Measurements from ENCODE around the gene SDK2.
A peak's percentile ranks its signal among the peaks of the same experiment; 100 is the strongest.

SDK2 gene

DNA sequence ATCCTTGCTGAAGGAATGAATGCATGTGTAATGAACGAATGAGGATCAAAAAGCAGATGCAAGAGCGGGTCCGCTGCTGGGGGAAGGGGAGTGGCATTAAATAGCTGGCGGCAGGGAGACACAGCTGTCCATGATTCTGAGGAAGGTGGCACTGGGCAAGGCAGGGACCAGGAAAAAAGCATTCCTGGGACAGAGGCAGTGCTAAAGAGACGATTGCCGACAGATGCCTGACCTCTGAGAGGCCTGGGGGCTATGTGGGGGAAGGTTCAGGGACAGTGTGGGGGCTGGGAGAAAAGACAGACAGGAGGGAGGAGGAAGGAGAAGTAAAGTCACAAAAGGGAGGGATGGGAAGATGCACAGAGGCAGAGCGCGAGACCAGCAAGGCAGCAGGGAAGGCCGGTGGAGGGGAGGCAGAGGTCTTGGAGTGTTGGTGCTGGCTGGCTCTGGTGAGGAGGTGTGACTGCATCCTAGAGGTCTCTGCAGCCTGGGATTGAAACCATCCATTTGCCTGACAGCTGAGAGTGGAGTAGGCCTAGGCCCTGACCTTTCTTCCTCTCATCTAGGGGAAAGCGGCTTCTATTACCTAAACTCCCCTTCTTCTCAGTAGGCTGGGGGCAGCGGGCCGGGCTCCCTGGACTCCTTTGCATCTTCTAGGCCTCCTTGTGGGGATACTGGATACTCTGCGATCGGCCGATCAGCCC is 109.9 kb downstream of the SDK2 start:
- Histone ChIP-seq H3K4me1 (ENCODE audit: control insufficient read depth, insufficient read depth, low read length) (no peaks in the 10 kb centered on the region; the same call in 1 of the 2 replicates), H3K4me3 (ENCODE audit: low read depth, low read length) (no peak overlapping the region), H3K36me3 (ENCODE audit: control insufficient read depth in 2 of 2, insufficient read depth in 1 of 2, low read length in 2 of 2) (no peaks in the 10 kb centered on the region), H3K27ac (ENCODE audit: extremely low read depth, low read depth, low read length) (no peak overlapping the region), H3K9me3 (ENCODE audit: control insufficient read depth, insufficient read depth, low read depth, low read length) (no peaks in the 10 kb centered on the region)
- ChIA-PET POLR2A (no interaction called here), CTCF (interaction anchor here (0.6 kb wide), 1 partner anchor 34 kb away, joined by 3 read pairs; no protein-coding TSS in a partner anchor)
- TF ChIP-seq, protein P1, sequence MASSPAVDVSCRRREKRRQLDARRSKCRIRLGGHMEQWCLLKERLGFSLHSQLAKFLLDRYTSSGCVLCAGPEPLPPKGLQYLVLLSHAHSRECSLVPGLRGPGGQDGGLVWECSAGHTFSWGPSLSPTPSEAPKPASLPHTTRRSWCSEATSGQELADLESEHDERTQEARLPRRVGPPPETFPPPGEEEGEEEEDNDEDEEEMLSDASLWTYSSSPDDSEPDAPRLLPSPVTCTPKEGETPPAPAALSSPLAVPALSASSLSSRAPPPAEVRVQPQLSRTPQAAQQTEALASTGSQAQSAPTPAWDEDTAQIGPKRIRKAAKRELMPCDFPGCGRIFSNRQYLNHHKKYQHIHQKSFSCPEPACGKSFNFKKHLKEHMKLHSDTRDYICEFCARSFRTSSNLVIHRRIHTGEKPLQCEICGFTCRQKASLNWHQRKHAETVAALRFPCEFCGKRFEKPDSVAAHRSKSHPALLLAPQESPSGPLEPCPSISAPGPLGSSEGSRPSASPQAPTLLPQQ (tag by site-specific recombination; IDR thresholded peaks at IDR 0.05), result no peak
- peak; percentile 61 for TF ChIP-seq ZBTB17 (tag by site-specific recombination; IDR thresholded peaks at IDR 0.05)

DNA sequence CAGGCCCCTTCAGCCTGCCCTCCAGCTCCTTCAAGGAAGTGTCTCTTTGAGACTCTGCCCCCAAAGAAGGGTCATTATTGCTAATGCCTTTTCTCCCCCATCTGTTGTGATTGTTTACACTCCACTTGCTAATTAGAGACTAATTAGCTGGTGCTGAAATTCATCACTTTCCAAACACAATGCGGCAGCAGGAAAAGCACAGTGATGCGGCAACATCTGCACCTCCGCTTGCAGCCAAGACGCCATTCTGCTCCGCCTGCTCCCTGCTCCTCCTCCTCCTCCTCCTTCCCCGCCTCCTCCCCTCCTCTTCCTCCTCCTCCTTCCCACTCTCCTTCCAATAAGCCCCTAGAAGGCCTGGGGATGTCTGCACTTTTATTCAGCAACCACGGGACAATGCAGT is 110.5 kb downstream of the SDK2 start:
- Histone ChIP-seq H3K36me3 (ENCODE audit: control insufficient read depth in 2 of 2, insufficient read depth in 1 of 2, low read length in 2 of 2) (no peaks in the 10 kb centered on the region), H3K4me3 (ENCODE audit: low read depth, low read length) (no peak overlapping the region), H3K9me3 (ENCODE audit: control insufficient read depth, insufficient read depth, low read depth, low read length) (no peaks in the 10 kb centered on the region), H3K4me1 (ENCODE audit: control insufficient read depth, insufficient read depth, low read length) (no peaks in the 10 kb centered on the region; the same call in 1 of the 2 replicates), H3K27ac (ENCODE audit: extremely low read depth, low read depth, low read length) (no peak overlapping the region)
- CTCF ChIA-PET, result interaction anchor here (0.6 kb wide), 1 partner anchor 34 kb away, joined by 3 read pairs; no protein-coding TSS in a partner anchor
- POLR2A ChIA-PET, result no interaction called here
- TF ChIP-seq BCL11A (tag by site-specific recombination; IDR thresholded peaks at IDR 0.05; ENCODE audit: low read depth) (no peak), ZNF530 (tag by site-specific recombination; IDR thresholded peaks at IDR 0.05; ENCODE audit: low read depth) (no peak), ZFHX2 (tag by site-specific recombination; conservative IDR thresholded peaks at IDR 0.05) (peak; percentile 71), EGR2 (tag by site-specific recombination; IDR thresholded peaks at IDR 0.05; ENCODE audit: low read depth) (peak; percentile 76; the same call in 1 of the 2 replicates)

GRCh38 chr17:73533127-73533526 is 111.1 kb downstream of the SDK2 start:
- no peaks in the 10 kb centered on the region for H3K9me3 ChIP-seq (ENCODE audit: control insufficient read depth, insufficient read depth, low read depth, low read length)
- TF ChIP-seq ZNF341 (tag by site-specific recombination; IDR thresholded peaks at IDR 0.05; ENCODE audit: low read depth) (no peak), ZNF658 (tag by site-specific recombination; IDR thresholded peaks at IDR 0.05) (no peak), ZNF37A (tag by site-specific recombination; IDR thresholded peaks at IDR 0.05) (no peak), ZBTB48 (tag by site-specific recombination; IDR thresholded peaks at IDR 0.05) (no peak), ZNF280D (tag by site-specific recombination; IDR thresholded peaks at IDR 0.05) (no peak), ZNF585B (tag by site-specific recombination; IDR thresholded peaks at IDR 0.05) (no peak), ZNF416 (tag by site-specific recombination; IDR thresholded peaks at IDR 0.05) (no peak), ZNF449 (tag by site-specific recombination; IDR thresholded peaks at IDR 0.05) (no peak), ZNF112 (tag by site-specific recombination; IDR thresholded peaks at IDR 0.05) (no peak), ZNF768 (tag by site-specific recombination; IDR thresholded peaks at IDR 0.05) (no peak)
- TF ChIP-seq, protein P2, sequence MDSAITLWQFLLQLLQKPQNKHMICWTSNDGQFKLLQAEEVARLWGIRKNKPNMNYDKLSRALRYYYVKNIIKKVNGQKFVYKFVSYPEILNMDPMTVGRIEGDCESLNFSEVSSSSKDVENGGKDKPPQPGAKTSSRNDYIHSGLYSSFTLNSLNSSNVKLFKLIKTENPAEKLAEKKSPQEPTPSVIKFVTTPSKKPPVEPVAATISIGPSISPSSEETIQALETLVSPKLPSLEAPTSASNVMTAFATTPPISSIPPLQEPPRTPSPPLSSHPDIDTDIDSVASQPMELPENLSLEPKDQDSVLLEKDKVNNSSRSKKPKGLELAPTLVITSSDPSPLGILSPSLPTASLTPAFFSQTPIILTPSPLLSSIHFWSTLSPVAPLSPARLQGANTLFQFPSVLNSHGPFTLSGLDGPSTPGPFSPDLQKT (IDR thresholded peaks at IDR 0.05; ENCODE audit: borderline replicate concordance, low read depth, low read length), result no peak
- TF ChIP-seq, protein P3, sequence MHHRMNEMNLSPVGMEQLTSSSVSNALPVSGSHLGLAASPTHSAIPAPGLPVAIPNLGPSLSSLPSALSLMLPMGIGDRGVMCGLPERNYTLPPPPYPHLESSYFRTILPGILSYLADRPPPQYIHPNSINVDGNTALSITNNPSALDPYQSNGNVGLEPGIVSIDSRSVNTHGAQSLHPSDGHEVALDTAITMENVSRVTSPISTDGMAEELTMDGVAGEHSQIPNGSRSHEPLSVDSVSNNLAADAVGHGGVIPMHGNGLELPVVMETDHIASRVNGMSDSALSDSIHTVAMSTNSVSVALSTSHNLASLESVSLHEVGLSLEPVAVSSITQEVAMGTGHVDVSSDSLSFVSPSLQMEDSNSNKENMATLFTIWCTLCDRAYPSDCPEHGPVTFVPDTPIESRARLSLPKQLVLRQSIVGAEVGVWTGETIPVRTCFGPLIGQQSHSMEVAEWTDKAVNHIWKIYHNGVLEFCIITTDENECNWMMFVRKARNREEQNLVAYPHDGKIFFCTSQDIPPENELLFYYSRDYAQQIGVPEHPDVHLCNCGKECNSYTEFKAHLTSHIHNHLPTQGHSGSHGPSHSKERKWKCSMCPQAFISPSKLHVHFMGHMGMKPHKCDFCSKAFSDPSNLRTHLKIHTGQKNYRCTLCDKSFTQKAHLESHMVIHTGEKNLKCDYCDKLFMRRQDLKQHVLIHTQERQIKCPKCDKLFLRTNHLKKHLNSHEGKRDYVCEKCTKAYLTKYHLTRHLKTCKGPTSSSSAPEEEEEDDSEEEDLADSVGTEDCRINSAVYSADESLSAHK (tag by site-specific recombination; IDR thresholded peaks at IDR 0.05), result no peak
- TF ChIP-seq, protein P4, sequence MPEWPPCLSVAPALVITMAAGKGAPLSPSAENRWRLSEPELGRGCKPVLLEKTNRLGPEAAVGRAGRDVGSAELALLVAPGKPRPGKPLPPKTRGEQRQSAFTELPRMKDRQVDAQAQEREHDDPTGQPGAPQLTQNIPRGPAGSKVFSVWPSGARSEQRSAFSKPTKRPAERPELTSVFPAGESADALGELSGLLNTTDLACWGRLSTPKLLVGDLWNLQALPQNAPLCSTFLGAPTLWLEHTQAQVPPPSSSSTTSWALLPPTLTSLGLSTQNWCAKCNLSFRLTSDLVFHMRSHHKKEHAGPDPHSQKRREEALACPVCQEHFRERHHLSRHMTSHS (tag by site-specific recombination; IDR thresholded peaks at IDR 0.05), result no peak
- H3K27ac ChIP-seq (ENCODE audit: extremely low read depth, low read depth, low read length), result no peak overlapping the region
- ChIA-PET CTCF (no interaction called here), POLR2A (no interaction called here)
- H3K36me3 ChIP-seq (ENCODE audit: control insufficient read depth in 2 of 2, insufficient read depth in 1 of 2, low read length in 2 of 2), result no peaks in the 10 kb centered on the region
- no peaks in the 10 kb centered on the region; the same call in 1 of the 2 replicates for H3K4me1 ChIP-seq (ENCODE audit: control insufficient read depth, insufficient read depth, low read length)
- no peak overlapping the region for H3K4me3 ChIP-seq (ENCODE audit: low read depth, low read length)
